Endothelial cell of umbilical vein (primary cell): ENCODE results near the gene PEX5L. TPM values are rescaled to one million over a fixed set of nuclear protein-coding genes. Genes with fewer than 3 reads are reported as not detected.

ENCODE experiments used
- BruUV-seq: library from RNA; stranded (reverse); fragments of 400-500 nt; replicated peaks from 2 replicates; lab custom pipeline; 2021; lab: Mats Ljungman, UMichigan
- CTCF ChIA-PET: fragments of 300-600, 350-600 bp; sonication (Branson Sonifier 250); formaldehyde crosslinking; loops from one replicate; lab custom pipeline; 2021; ENCODE audit warnings: antibody characterized with exemption, inconsistent platforms; lab: Charles Lee
- POLR2A ChIA-PET: fragments of 300-600, 350-600 bp; sonication (Branson Sonifier 250); formaldehyde crosslinking; loops from one replicate; lab custom pipeline; 2021; ENCODE audit warnings: antibody characterized with exemption, inconsistent platforms; lab: Charles Lee
- DNase-seq: peaks from one replicate; pipeline ENCODE4 v3.0.0-alpha.2; 2011; ENCODE audit warnings: low read depth, low spot score
- FAIRE-seq: peaks from 2 replicates; lab custom pipeline; 2011; peaks lifted over from hg19 to GRCh38; lab: Jason Lieb, UNC
- H2AFZ ChIP-seq: 2 replicates; pipeline ENCODE4 v1.6.0; 2012; ENCODE audit warnings: low read depth, low read length, control low read depth, inconsistent platforms
- H3K27ac ChIP-seq: 2 replicates; pipeline ENCODE4 v1.5.1; 2011; ENCODE audit warnings: low read depth, mild to moderate bottlenecking, control low read depth, low read length, moderate library complexity; ENCODE audit not compliant: insufficient read depth
- H3K27me3 ChIP-seq, 2 experiments: 2 replicates each; pipeline versions ENCODE4 v1.6.0 to v1.6.1; 2011; ENCODE audit warnings: low read length in 2 of 2, mixed read lengths in 1 of 2; ENCODE audit not compliant: control insufficient read depth in 2 of 2, insufficient read depth in 2 of 2
- H3K36me3 ChIP-seq, 2 experiments: 2 replicates in 1 of 2; 3 replicates in 1 of 2; pipeline ENCODE4 v1.5.1; 2011; ENCODE audit warnings: low read length in 2 of 2, mild to moderate bottlenecking in 1 of 2, moderate library complexity in 1 of 2; ENCODE audit not compliant: control insufficient read depth in 2 of 2, insufficient read depth in 2 of 2; ENCODE audit errors: extremely low read depth in 1 of 2
- H3K4me1 ChIP-seq: 3 replicates; pipeline ENCODE4 v1.5.1; 2011; ENCODE audit warnings: mild to moderate bottlenecking, low read length; ENCODE audit not compliant: control insufficient read depth, insufficient read depth; ENCODE audit errors: extremely low read depth
- H3K4me2 ChIP-seq: 2 replicates; pipeline ENCODE4 v1.6.1; 2011; ENCODE audit warnings: low read length, control low read depth, mixed read lengths; ENCODE audit not compliant: insufficient read depth
- H3K4me3 ChIP-seq, 3 experiments: fragments of 200-600 bp in 1 of 3; sonication (generic), shearing (Covaris generic) in 1 of 3; replicated peaks in 1 of 3; 2 replicates each; pipeline ENCODE4 v1.5.1; 2011 to 2016; ENCODE audit warnings: control low read depth in 3 of 3, low read length in 3 of 3, mild to moderate bottlenecking in 2 of 3, inconsistent platforms in 1 of 3, low read depth in 1 of 3, moderate library complexity in 1 of 3; ENCODE audit not compliant: insufficient read depth in 1 of 3
- H3K79me2 ChIP-seq: 2 replicates; pipeline ENCODE4 v1.6.0; 2012; ENCODE audit warnings: low read length, inconsistent platforms; ENCODE audit not compliant: control insufficient read depth, insufficient read depth
- H3K9ac ChIP-seq: replicated peaks from 2 replicates; pipeline ENCODE3; 2011; ENCODE audit warnings: low read length, control low read depth; ENCODE audit not compliant: insufficient read depth; ENCODE audit errors: extremely low read depth
- H3K9me1 ChIP-seq: replicated peaks from 3 replicates; pipeline ENCODE4 v1.6.0; 2011; ENCODE audit warnings: mild to moderate bottlenecking, low read length; ENCODE audit not compliant: control insufficient read depth, insufficient read depth; ENCODE audit errors: extremely low read depth
- H3K9me3 ChIP-seq: replicated peaks from 2 replicates; pipeline ENCODE4 v1.5.1; 2012; ENCODE audit warnings: low read length, inconsistent platforms; ENCODE audit not compliant: control insufficient read depth, insufficient read depth
- H4K20me1 ChIP-seq: replicated peaks from 2 replicates; pipeline ENCODE3; 2011; ENCODE audit warnings: mild to moderate bottlenecking, low read length; ENCODE audit not compliant: control insufficient read depth, insufficient read depth; ENCODE audit errors: extremely low read depth
- FOS ChIP-seq: IDR thresholded peaks from 2 replicates; pipeline ENCODE4 v1.6.1; 2011; ENCODE audit warnings: mild to moderate bottlenecking, low read length, moderate library complexity, borderline replicate concordance; ENCODE audit not compliant: insufficient read depth
- GATA2 ChIP-seq: IDR thresholded peaks from 2 replicates; pipeline ENCODE4 v1.7.0; 2011; ENCODE audit warnings: low read depth, mild to moderate bottlenecking, moderate library complexity, mixed read lengths, low read length; ENCODE audit not compliant: insufficient read length, insufficient read depth
- JUN ChIP-seq: IDR thresholded peaks from 2 replicates; pipeline ENCODE4 v1.6.1; 2011; ENCODE audit warnings: borderline replicate concordance, low read depth; ENCODE audit not compliant: insufficient read length, insufficient read depth
- MYC ChIP-seq: IDR thresholded peaks from one replicate; pipeline ENCODE4 v1.6.1; 2011; ENCODE audit warnings: mild to moderate bottlenecking, low read depth, low read length
- dilution Hi-C: fragments of 300-500 bp; cut with MboI; formaldehyde crosslinking; loops from one replicate; pipeline ENCODE4 v1.15.0; 2019; ENCODE audit warnings: low sequenced_read_pairs; ENCODE audit not compliant: extremely low pct_ligation_motif_present
- intact Hi-C: fragments of 100-400 bp; cut with micrococcal nuclease; formaldehyde crosslinking; loops from one replicate; pipeline ENCODE4 v1.10.0; 2022
- polyA plus RNA-seq, 4 experiments: library from polyadenylated mRNA; depleted of rRNA in 3 of 4; stranded (reverse) in 3 of 4; unstranded in 1 of 4; fragments of >200 nt; gene quantifications; 2 replicates each; pipeline versions ENCODE4 v1.2.1 to v1.2.3, GENCODE V29; 2011 to 2012; ENCODE audit warnings: missing spikeins in 1 of 4
- total RNA-seq: library from RNA; stranded (reverse); gene quantifications from 2 replicates; pipeline ENCODE4 v1.2.3, GENCODE V29; 2021
- TF ChIP-seq, protein P1 (sequence below), 2 donors: IDR thresholded peaks; 1 replicate in 1 of 2; 2 replicates in 1 of 2; pipeline ENCODE4 v1.5.1; 2011; ENCODE audit warnings: low read length in 2 of 2, mild to moderate bottlenecking in 2 of 2, moderate library complexity in 2 of 2, control low read depth in 1 of 2, inconsistent platforms in 1 of 2, low read depth in 1 of 2; ENCODE audit not compliant: insufficient read depth in 1 of 2; ENCODE audit errors: extremely low read depth in 1 of 2

PEX5L gene
- total and polyA plus RNA-seq, 2 donors (not counting 3 experiments of a cell fraction or from before 2014, with no cell fraction given), result not detected

DNA sequence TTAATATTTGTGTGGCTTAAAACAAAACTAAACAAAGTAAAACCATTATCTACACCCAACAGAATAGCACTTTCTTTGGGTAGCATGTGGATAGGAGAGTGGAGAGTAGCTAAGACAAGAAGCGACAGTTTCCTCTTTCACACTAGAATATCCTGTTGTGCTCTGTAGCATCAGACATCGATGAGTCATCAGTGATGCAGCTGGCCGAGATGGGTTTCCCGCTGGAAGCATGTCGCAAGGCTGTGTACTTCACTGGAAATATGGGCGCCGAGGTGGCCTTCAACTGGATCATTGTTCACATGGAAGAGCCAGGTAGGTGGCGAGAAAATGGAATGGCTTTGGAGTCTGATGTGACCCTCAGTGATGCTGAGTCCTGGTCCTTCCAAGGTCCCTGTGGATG is 275.8 kb downstream of the PEX5L start:
- Histone ChIP-seq H3K9me3 (no peaks in the 10 kb centered on the region), H3K27me3 (no peaks in the 10 kb centered on the region), H2AFZ (no peak overlapping the region), H4K20me1 (no peaks in the 10 kb centered on the region), H3K9ac (no peak overlapping the region), H3K79me2 (no peaks in the 10 kb centered on the region), H3K4me2 (no peak overlapping the region), H3K27ac (no peak overlapping the region), H3K9me1 (no peaks in the 10 kb centered on the region), H3K4me1 (peaks cover 5% of the 10 kb centered on the region), H3K36me3 (peaks cover 2 to 3% of the 10 kb centered on the region in 2 experiments), H3K4me3 (no peak overlapping the region)
- TF ChIP-seq JUN (peak; percentile 70), MYC (no peak), GATA2 (no peak), FOS (peak; percentile 18)
- no TSS peak for BruUV-seq
- ChIA-PET POLR2A (no interaction called here), CTCF (interaction anchor here (1.3 to 2.0 kb wide), 3 partner anchors 11 to 834 kb away, joined by 3 to 6 read pairs (median 5); no protein-coding TSS in a partner anchor)
- DNase-seq, result peak; percentile 32
- intact Hi-C loops (no loop called here), dilution Hi-C loops (no loop called here)
- peak; percentile 59 for FAIRE-seq

DNA sequence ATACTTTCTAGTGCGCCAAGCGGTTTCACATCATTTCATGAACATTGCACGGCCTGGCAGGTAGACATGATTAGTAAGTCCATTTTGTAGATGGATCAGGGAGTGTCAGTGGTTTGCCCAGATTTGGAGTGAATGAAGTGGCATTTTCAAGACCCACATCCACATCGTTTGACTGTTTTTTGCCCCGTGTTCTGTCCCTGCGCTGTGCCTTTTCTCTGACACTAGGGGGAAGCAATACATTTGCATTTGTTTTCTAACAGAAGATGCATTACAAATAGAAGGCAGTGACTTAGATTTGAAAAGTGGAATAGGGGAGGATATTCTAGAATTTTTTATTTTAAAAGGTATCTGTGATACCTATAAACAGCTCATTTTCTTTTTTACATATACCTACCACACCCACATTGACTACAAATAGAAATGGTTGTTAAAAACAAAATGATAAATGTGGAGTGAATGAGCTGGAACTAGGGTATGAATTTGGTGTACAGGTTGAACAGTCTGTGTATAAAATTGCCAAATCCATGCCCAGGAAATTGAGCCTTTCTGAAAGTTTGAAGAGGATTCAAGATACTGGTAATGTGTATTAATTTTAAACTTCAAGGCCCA is 285.9 kb downstream of the PEX5L start:
- ChIA-PET CTCF (interaction anchor here (0.6 to 3.3 kb wide), 14 partner anchors 10 to 844 kb away, joined by 3 to 31 read pairs (median 6); no protein-coding TSS in a partner anchor), POLR2A (no interaction called here)
- Histone ChIP-seq H3K36me3 (peaks cover 2 to 4% of the 10 kb centered on the region in 2 experiments), H4K20me1 (no peaks in the 10 kb centered on the region), H3K4me2 (no peak overlapping the region), H3K9me3 (no peaks in the 10 kb centered on the region), H3K4me3 (no peak overlapping the region), H3K4me1 (no peaks in the 10 kb centered on the region), H3K9ac (no peak overlapping the region), H2AFZ (no peak overlapping the region), H3K79me2 (no peaks in the 10 kb centered on the region), H3K27me3 (no peaks in the 10 kb centered on the region), H3K27ac (no peak overlapping the region), H3K9me1 (no peaks in the 10 kb centered on the region)
- dilution Hi-C loops (no loop called here), intact Hi-C loops (no loop called here)
- peak; percentile 43 for DNase-seq
- TF ChIP-seq GATA2, result no peak
- TF ChIP-seq, protein P1, sequence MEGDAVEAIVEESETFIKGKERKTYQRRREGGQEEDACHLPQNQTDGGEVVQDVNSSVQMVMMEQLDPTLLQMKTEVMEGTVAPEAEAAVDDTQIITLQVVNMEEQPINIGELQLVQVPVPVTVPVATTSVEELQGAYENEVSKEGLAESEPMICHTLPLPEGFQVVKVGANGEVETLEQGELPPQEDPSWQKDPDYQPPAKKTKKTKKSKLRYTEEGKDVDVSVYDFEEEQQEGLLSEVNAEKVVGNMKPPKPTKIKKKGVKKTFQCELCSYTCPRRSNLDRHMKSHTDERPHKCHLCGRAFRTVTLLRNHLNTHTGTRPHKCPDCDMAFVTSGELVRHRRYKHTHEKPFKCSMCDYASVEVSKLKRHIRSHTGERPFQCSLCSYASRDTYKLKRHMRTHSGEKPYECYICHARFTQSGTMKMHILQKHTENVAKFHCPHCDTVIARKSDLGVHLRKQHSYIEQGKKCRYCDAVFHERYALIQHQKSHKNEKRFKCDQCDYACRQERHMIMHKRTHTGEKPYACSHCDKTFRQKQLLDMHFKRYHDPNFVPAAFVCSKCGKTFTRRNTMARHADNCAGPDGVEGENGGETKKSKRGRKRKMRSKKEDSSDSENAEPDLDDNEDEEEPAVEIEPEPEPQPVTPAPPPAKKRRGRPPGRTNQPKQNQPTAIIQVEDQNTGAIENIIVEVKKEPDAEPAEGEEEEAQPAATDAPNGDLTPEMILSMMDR (IDR thresholded peaks at IDR 0.05; ENCODE audit: extremely low read depth in 1 of 2, insufficient read depth in 1 of 2, low read depth in 1 of 2, low read length in 2 of 2), result peak; percentile 54 to 62
- no peak for FAIRE-seq
- no TSS peak for BruUV-seq
